Spleen (tissue), 11 donors: ENCODE results near the gene SUSD2. TPM values are rescaled to one million over a fixed set of nuclear protein-coding genes. Genes with fewer than 3 reads are reported as not detected.

Experiments used
- DNase-seq: peaks from one replicate; pipeline ENCODE4 v3.0.0-alpha.2; 2020
- H3K27ac ChIP-seq, 8 donors: fragments of 200-600 bp; sonication (generic) in 7 of 8; 1 replicate in 4 of 8; 2 replicates in 4 of 8; pipeline versions ENCODE4 v1.5.0 to v1.8.0; 2016 to 2021; ENCODE audit warnings: inconsistent platforms in 4 of 8, mild to moderate bottlenecking in 4 of 8, moderate library complexity in 1 of 8
- H3K27me3 ChIP-seq, 7 donors: fragments of 200-600 bp; sonication (generic) in 6 of 7; replicated peaks in 1 of 7; 1 replicate in 4 of 7; 2 replicates in 3 of 7; pipeline versions ENCODE4 v1.5.0 to v1.8.0; 2016 to 2021; ENCODE audit warnings: inconsistent platforms in 3 of 7, mild to moderate bottlenecking in 1 of 7
- H3K36me3 ChIP-seq, 6 donors: fragments of 200-600 bp; sonication (generic) in 5 of 6; 1 replicate in 4 of 6; 2 replicates in 2 of 6; pipeline versions ENCODE4 v1.5.0 to v1.8.0; 2016 to 2021; ENCODE audit warnings: inconsistent platforms in 2 of 6
- H3K4me1 ChIP-seq, 6 donors: fragments of 200-600 bp; sonication (generic) in 5 of 6; 1 replicate in 3 of 6; 2 replicates in 3 of 6; pipeline versions ENCODE4 v1.5.0 to v1.8.0; 2016 to 2021; ENCODE audit warnings: inconsistent platforms in 3 of 6
- H3K4me3 ChIP-seq, 8 donors: fragments of 200-600 bp; sonication (generic) in 7 of 8; 1 replicate in 4 of 8; 2 replicates in 4 of 8; pipeline versions ENCODE4 v1.5.0 to v1.8.0; 2016 to 2021; ENCODE audit warnings: inconsistent platforms in 4 of 8, mild to moderate bottlenecking in 4 of 8, moderate library complexity in 2 of 8
- H3K9me3 ChIP-seq, 8 donors: fragments of 200-600 bp; sonication (generic) in 7 of 8; 1 replicate in 4 of 8; 2 replicates in 4 of 8; pipeline versions ENCODE4 v1.5.0 to v1.8.0; 2016 to 2021; ENCODE audit warnings: inconsistent platforms in 4 of 8
- POLR2A ChIP-seq, 3 donors: fragments of 450-650 bp; IDR thresholded peaks; one replicate each; pipeline ENCODE4 v1.5.1; 2017; ENCODE audit warnings: antibody characterized with exemption in 3 of 3, mild to moderate bottlenecking in 1 of 3
- POLR2AphosphoS5 ChIP-seq, 3 donors: sonication (generic); formaldehyde crosslinking; IDR thresholded peaks; one replicate each; pipeline ENCODE4 v1.5.1; 2017; ENCODE audit warnings: antibody characterized with exemption in 3 of 3
- WGBS, 5 donors: extraction: QIAGEN DNeasy Blood & Tissue Kit in 3 of 5; methylation state at CpG; one replicate each; pipeline versions ENCODE4 v1.1.5 to v1.1.7; 2013 to 2018; 5-methylcytosine and 5-hydroxymethylcytosine counted together
- intact Hi-C: fragments of 100-400 bp; cut with DNase I; formaldehyde crosslinking; loops from one replicate; pipeline ENCODE4 v1.15.0; 2023; ENCODE audit warnings: low total_unique reads
- polyA plus RNA-seq, 3 donors: library from polyadenylated mRNA; stranded (reverse); fragments of 200-250 nt; gene quantifications; one replicate each; pipeline ENCODE4 v1.2.1, GENCODE V29; 2013
- total RNA-seq, 7 donors: library from RNA; depleted of rRNA in 3 of 7; stranded (reverse); fragments of >200 nt in 3 of 7; fragmentation: NEBNext Ultra II Directional in 4 of 7; extraction: Animal tissue kit (Norgen Biotek cat#: 25700) in 4 of 7; gene quantifications; one replicate each; pipeline versions ENCODE4 v1.1.0 to v1.2.1, GENCODE V29; 2016 to 2021
- TF ChIP-seq, protein P1 (sequence below), 11 experiments: fragments of 200-600 bp in 7 of 11; fragments of 450-650 bp in 4 of 11; sonication (generic) in 4 of 11; IDR thresholded peaks in 8 of 11; conservative IDR thresholded peaks in 3 of 11; 1 replicate in 7 of 11; 2 replicates in 4 of 11; pipeline versions ENCODE4 v1.4.0 to v1.8.0; 2016 to 2021; ENCODE audit warnings: antibody characterized with exemption in 11 of 11, inconsistent platforms in 4 of 11, mild to moderate bottlenecking in 1 of 11
- donor health status: healthy with polysubstance abuse.
- donor health status: DM: no; HTN: no; CAD: no; lungs with moderate emphysema.
- donor health status: DM: no; HTN: no; CAD: no.
- donor health status: Bipolar disorder and iron deficiency.
- donor health status: healthy.
- donor health status: DM: no; HTN: no; CAD: no.
- donor health status: DM: yes; HTN: yes; CAD: no.

Gene SUSD2
- total and polyA plus RNA-seq, 10 donors, result 1.4 to 9.0 (median 3.4) TPM

DNA sequence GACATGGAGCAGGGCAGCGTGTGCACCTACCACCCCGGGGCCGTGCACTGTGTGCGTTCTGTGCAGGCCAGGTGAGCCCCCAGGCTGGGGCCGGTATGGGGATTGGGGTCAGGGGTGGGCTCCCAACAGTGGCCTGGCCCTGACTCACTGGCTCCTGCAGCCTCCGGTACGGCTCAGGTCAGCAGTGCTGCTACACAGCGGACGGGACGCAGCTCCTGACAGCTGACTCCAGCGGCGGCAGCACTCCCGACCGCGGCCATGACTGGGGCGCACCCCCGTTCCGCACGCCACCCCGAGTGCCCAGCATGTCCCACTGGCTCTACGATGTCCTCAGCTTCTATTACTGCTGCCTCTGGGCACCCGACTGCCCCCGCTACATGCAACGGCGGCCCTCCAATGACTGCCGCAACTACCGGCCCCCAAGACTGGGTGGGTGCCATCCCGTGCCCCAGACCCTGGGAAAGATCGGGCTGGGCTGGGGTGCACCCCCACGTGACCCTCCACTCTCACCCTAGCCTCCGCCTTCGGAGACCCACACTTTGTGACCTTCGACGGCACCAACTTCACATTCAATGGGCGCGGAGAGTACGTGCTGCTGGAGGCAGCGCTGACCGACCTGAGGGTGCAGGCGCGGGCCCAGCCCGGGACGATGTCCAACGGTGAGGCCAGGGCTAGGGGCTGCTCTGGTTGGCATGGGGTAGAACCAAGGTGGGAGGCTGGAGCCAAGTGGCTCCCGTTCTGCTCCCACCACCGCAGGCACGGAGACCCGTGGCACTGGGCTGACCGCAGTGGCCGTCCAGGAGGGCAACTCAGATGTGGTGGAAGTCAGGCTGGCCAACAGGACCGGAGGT is 4.4 kb downstream of the SUSD2 start:
- peaks cover 0 to 47% (median 9%) of the 10 kb centered on the region in 6 donors for H3K4me1 ChIP-seq
- peaks cover 0 to 17% (median 0%) of the 10 kb centered on the region in 6 donors for H3K36me3 ChIP-seq
- no peak overlapping the region for H3K27ac ChIP-seq
- TF ChIP-seq, protein P1, sequence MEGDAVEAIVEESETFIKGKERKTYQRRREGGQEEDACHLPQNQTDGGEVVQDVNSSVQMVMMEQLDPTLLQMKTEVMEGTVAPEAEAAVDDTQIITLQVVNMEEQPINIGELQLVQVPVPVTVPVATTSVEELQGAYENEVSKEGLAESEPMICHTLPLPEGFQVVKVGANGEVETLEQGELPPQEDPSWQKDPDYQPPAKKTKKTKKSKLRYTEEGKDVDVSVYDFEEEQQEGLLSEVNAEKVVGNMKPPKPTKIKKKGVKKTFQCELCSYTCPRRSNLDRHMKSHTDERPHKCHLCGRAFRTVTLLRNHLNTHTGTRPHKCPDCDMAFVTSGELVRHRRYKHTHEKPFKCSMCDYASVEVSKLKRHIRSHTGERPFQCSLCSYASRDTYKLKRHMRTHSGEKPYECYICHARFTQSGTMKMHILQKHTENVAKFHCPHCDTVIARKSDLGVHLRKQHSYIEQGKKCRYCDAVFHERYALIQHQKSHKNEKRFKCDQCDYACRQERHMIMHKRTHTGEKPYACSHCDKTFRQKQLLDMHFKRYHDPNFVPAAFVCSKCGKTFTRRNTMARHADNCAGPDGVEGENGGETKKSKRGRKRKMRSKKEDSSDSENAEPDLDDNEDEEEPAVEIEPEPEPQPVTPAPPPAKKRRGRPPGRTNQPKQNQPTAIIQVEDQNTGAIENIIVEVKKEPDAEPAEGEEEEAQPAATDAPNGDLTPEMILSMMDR (IDR thresholded peaks at IDR 0.05 in 8 of 11, conservative IDR thresholded peaks at IDR 0.05 in 3 of 11), result no peak
- TF ChIP-seq POLR2AphosphoS5 (IDR thresholded peaks at IDR 0.05) (no peak), POLR2A (IDR thresholded peaks at IDR 0.05) (no peak)
- H3K4me3 ChIP-seq, result no peak overlapping the region
- 94% methylated on average over 28 to 51 of the region's 51 CpGs for WGBS, 5 donors
- H3K9me3 ChIP-seq, result no peaks in the 10 kb centered on the region
- intact Hi-C loops, result loop anchor here (5.0 kb wide), 1 partner anchor 62 kb away; the partner anchor contains the start of gene GGT5
- no peaks in the 10 kb centered on the region for H3K27me3 ChIP-seq
- peak; percentile 57 for DNase-seq

DNA sequence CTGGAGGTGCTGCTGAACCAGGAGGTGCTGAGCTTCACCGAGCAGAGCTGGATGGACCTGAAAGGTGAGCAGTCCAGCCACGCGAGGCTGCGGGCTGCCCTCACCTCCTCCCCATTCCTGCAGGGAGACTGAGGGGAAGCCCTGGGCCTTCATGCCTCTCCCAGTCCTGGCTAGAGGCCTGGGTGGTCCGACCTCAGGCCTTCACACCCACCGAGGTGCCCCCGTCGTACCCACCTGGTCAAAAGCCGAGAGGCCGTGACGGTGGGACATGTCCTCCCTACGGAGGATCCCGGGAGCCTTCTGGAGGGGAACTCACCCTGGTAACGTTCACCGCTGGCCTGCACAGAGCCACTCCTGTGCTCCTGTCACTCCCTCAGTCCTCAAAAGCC is 5.1 kb downstream of the SUSD2 start:
- intact Hi-C loops, result loop anchor here (5.0 kb wide), 1 partner anchor 61 kb away; the partner anchor contains the start of gene GGT5
- no peak for DNase-seq
- TF ChIP-seq, protein P1 (IDR thresholded peaks at IDR 0.05 in 8 of 11, conservative IDR thresholded peaks at IDR 0.05 in 3 of 11), result no peak
- TF ChIP-seq POLR2AphosphoS5 (IDR thresholded peaks at IDR 0.05) (no peak), POLR2A (IDR thresholded peaks at IDR 0.05) (no peak)
- Histone ChIP-seq H3K9me3 (no peaks in the 10 kb centered on the region), H3K27me3 (no peaks in the 10 kb centered on the region), H3K27ac (no peak overlapping the region), H3K4me3 (no peak overlapping the region), H3K36me3 (peaks cover 0 to 17% (median 0%) of the 10 kb centered on the region in 6 donors), H3K4me1 (peaks cover 0 to 43% (median 10%) of the 10 kb centered on the region in 6 donors)
- 89 to 99% (median 94%) methylated on average over 10 to 15 of the region's 15 CpGs for WGBS, 5 donors

DNA sequence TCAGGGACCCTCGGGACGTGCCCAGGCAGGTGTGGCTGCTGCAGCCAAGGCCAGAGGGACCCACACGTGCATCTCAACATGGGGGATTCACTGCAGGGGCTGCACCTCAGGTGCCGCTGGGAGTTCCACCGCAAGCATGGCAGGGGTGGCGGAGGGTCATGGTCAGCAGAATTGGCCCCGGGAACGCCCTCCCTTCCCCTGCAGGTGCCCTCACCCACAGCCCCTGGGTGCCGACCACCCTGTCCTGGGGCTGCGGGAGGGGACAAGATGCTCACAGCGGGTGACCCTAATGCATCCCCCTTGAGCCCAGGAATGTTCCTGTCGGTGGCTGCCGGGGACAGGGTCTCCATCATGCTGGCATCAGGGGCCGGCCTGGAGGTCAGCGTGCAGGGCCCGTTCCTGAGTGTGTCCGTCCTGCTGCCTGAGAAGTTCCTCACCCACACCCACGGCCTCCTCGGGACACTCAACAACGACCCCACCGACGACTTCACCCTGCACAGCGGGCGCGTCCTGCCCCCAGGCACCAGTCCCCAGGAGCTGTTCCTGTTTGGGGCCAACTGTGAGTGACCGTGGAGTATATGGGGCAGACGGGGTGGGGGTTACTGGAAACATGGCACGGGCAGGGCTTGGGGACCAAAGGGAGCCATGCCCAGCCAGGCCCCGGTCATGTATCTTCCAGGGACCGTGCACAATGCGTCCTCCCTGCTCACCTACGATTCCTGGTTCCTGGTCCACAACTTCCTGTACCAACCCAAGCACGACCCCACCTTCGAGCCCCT is 5.8 kb downstream of the SUSD2 start:
- Histone ChIP-seq H3K27me3 (no peaks in the 10 kb centered on the region), H3K27ac (no peak overlapping the region), H3K4me3 (no peak overlapping the region), H3K4me1 (peaks cover 0 to 40% (median 10%) of the 10 kb centered on the region in 6 donors), H3K36me3 (peaks cover 0 to 17% (median 0%) of the 10 kb centered on the region in 6 donors), H3K9me3 (no peaks in the 10 kb centered on the region)
- TF ChIP-seq POLR2AphosphoS5 (IDR thresholded peaks at IDR 0.05) (no peak), POLR2A (IDR thresholded peaks at IDR 0.05) (no peak)
- TF ChIP-seq, protein P1 (IDR thresholded peaks at IDR 0.05 in 8 of 11, conservative IDR thresholded peaks at IDR 0.05 in 3 of 11), result no peak
- DNase-seq, result no peak
- intact Hi-C loops, result loop anchor here (5.0 kb wide), 1 partner anchor 60 kb away; the partner anchor contains the start of gene GGT5
- WGBS, 5 donors, result 86 to 91% (median 87%) methylated on average over 24 to 34 of the region's 34 CpGs
